ENCODE measurements around the gene SDK2. TPM values are rescaled to one million over a fixed set of nuclear protein-coding genes. Genes with fewer than 3 reads are reported as not detected.

The SDK2 gene
- total and polyA plus RNA-seq, 2 of the 8 experiments (the other 6 are each of a cell fraction or from before 2014, with no cell fraction given): 3.9 to 4.1 TPM

DNA sequence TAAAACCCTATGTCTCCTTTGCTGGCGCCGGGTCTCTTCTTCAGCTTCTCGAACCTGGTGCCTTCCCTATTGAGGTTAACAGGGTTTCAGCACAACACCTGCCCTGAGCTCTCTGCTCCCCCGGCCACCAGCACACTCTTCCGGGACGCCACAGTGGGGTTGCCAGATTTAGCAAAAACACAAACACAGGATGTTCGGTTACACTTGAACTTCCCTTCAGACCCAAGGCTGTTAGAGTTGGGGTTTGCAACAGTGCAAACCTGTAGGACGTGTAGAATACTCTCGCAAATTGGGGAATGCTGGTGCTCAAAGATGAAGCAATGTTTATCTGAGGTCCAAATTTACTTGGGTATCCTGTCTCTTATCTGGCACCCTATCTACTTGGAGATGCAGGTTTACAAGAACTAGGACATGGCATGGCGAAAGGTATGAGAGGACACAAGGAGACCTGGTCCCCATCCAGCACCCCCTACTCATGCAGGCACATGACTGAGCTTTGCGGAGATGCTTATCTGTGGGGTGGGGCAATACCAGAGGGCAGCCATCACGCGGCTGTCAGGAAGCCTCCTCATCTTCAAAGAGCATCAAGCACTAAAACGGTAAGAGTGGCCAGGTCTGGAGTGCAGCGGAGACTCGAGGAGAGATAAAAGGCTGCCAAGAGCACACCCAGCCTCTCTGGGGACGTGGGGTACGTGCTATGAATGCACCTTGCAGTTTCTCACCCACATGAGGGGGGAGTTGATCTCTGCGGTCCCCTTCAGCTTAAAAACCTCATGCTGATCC is 52.8 kb downstream of the SDK2 start:
- Histone ChIP-seq H3K14ac (ENCODE audit: insufficient read length) (no peak overlapping the region), H2BK20ac (ENCODE audit: low read length) (no peak overlapping the region), H3K79me1 (ENCODE audit: low read depth, low read length) (0 out of 2 replicates have a peak, but pooled peaks cover 4% of the 10 kb centered on the region), H3K79me2 (ENCODE audit: control insufficient read depth in 1 of 2, insufficient read depth in 2 of 2, low read length in 2 of 2) (no peaks in the 10 kb centered on the region; a peak in 1 of 4 replicates), H4K20me1 (replicated peaks in 1 of 2; ENCODE audit: control insufficient read depth in 1 of 2, insufficient read depth in 2 of 2, low read length in 2 of 2) (peaks cover 0 to 12% of the 10 kb centered on the region in 2 experiments), H3K4me2 (ENCODE audit: insufficient read depth in 1 of 2, low read depth in 2 of 2, low read length in 2 of 2) (no peak overlapping the region), H4K8ac (ENCODE audit: extremely low read depth, insufficient read depth, low read length) (no peak overlapping the region), H2AK5ac (ENCODE audit: low read depth, low read length) (no peak overlapping the region; the same call in 1 of the 2 replicates), H3K4me3 (ENCODE audit: extremely low read depth in 1 of 4, insufficient read depth in 2 of 4, low read depth in 3 of 4, low read length in 4 of 4) (no peak overlapping the region), H2BK12ac (ENCODE audit: low read depth, low read length) (no peak overlapping the region), H2BK15ac (ENCODE audit: low read length) (no peak overlapping the region), H2BK5ac (ENCODE audit: low read depth, low read length) (no peak overlapping the region), H3K9me3 (ENCODE audit: insufficient read depth in 2 of 2, low read depth in 1 of 2, low read length in 1 of 2) (no peaks in the 10 kb centered on the region), H3K4ac (replicated peaks; ENCODE audit: insufficient read length, low read depth, low read length) (no peak overlapping the region), H3K36me3 (ENCODE audit: control insufficient read depth in 2 of 4, insufficient read depth in 4 of 4, low read length in 3 of 4) (no peaks in the 10 kb centered on the region; a peak in 1 of 8 replicates), H3K56ac (replicated peaks; ENCODE audit: insufficient read length, low read depth, low read length) (no peak overlapping the region), H3K18ac (ENCODE audit: extremely low read depth, low read length) (no peak overlapping the region), H3K23me2 (ENCODE audit: low read depth, low read length) (no peaks in the 10 kb centered on the region; the same call in 1 of the 2 replicates), H3K4me1 (replicated peaks in 1 of 4; ENCODE audit: control insufficient read depth in 3 of 4, insufficient read depth in 4 of 4, low read length in 3 of 4) (peaks cover 0 to 24% (median 11%) of the 10 kb centered on the region in 4 experiments; a peak in 6 of 7 replicates), H3K9ac (replicated peaks in 1 of 4; ENCODE audit: extremely low read depth in 1 of 4, low read depth in 3 of 4, low read length in 3 of 4) (no peak overlapping the region), H3K27me3 (replicated peaks in 1 of 4; ENCODE audit: control insufficient read depth in 3 of 4, extremely low read depth in 1 of 4, insufficient read depth in 3 of 4, low read length in 3 of 4) (no peaks in the 10 kb centered on the region), H3K23ac (ENCODE audit: insufficient read length) (no peak overlapping the region), H3K27ac (ENCODE audit: low read depth, low read length) (no peak overlapping the region), H2BK120ac (replicated peaks; ENCODE audit: low read depth, low read length) (no peak overlapping the region), H4K5ac (ENCODE audit: insufficient read length, low read depth, low read length) (no peak overlapping the region), H2AFZ (ENCODE audit: low read length) (no peak overlapping the region), H4K91ac (replicated peaks; ENCODE audit: insufficient read length, low read length) (no peak overlapping the region)
- ChIA-PET POLR2A (ENCODE audit: partially characterized antibody) (no interaction called here), CTCF (ENCODE audit: partially characterized antibody) (interaction anchor here (0.5 to 1.5 kb wide), 5 partner anchors 13 to 64 kb away, joined by 3 read pairs; no protein-coding TSS in a partner anchor)
- TF ChIP-seq KDM5A (IDR thresholded peaks at IDR 0.05; ENCODE audit: low read length): no peak
- no peak for TF ChIP-seq RXRA (IDR thresholded peaks at IDR 0.05; ENCODE audit: insufficient read depth, low read depth, low read length)
- TF ChIP-seq RAD21 (IDR thresholded peaks at IDR 0.05 in 1 of 2, conservative IDR thresholded peaks at IDR 0.05 in 1 of 2; ENCODE audit: low read depth in 2 of 2, low read length in 2 of 2): no peak
- no peak for FAIRE-seq
- DNase-seq (ENCODE audit: low read depth in 1 of 2, low spot score in 2 of 2): no peak
- 91% methylated on average over 17 of the region's 19 CpGs; no CpG with 5 or more reads in 1 of the 2 experiments for whole genome bisulfite sequencing, 2 experiments (ENCODE audit: extremely low coverage in 1 of 2, insufficient coverage in 1 of 2, insufficient read length in 1 of 2, insufficient replicate concordance in 2 of 2, low coverage in 1 of 2, low lambda C conversion rate in 2 of 2, missing lambda C conversion rate in 1 of 2)
